HepG2 (cell line): ENCODE measurements around the gene TNS1. TPM values are rescaled to one million over a fixed set of nuclear protein-coding genes. Genes with fewer than 3 reads are reported as not detected.
A peak's percentile ranks its signal among the peaks of the same experiment; 100 is the strongest.

Source experiments
- FOXO4 ChIP-seq: sonication (generic); formaldehyde crosslinking; conservative IDR thresholded peaks from 2 replicates; pipeline ENCODE4 v1.8.1; 2023; ENCODE audit warnings: missing genetic modification reagents
- HMG20A ChIP-seq: IDR thresholded peaks from 2 replicates; pipeline ENCODE4 v1.6.1; 2016; ENCODE audit warnings: borderline replicate concordance
- MXD4 ChIP-seq: IDR thresholded peaks from 2 replicates; pipeline ENCODE4 v1.6.1; 2016; ENCODE audit warnings: mild to moderate bottlenecking, missing biosample characterization, missing genetic modification reagents
- PHF21A ChIP-seq: sonication (generic); formaldehyde crosslinking; IDR thresholded peaks from 2 replicates; pipeline ENCODE4 v1.5.0; 2020; ENCODE audit warnings: mild to moderate bottlenecking, missing genetic modification reagents
- REPIN1 ChIP-seq: sonication (generic); formaldehyde crosslinking; IDR thresholded peaks from 2 replicates; pipeline ENCODE4 v1.8.0; 2022; ENCODE audit warnings: missing genetic modification reagents, low read depth, mild to moderate bottlenecking, borderline replicate concordance
- RFXAP ChIP-seq: sonication (generic); formaldehyde crosslinking; IDR thresholded peaks from 2 replicates; pipeline ENCODE4 v1.4.0; 2020; ENCODE audit warnings: missing genetic modification reagents, borderline replicate concordance
- SRSF4 ChIP-seq: fragments of 200-400 bp; formaldehyde crosslinking; IDR thresholded peaks from one replicate; pipeline ENCODE4 v1.6.1; 2018; ENCODE audit warnings: mild to moderate bottlenecking, low read depth, low read length, moderate library complexity; ENCODE audit not compliant: poor library complexity, severe bottlenecking
- TCF12 ChIP-seq, 2 experiments: fragments of 450-650 bp in 1 of 2; sonication (generic) in 1 of 2; formaldehyde crosslinking in 1 of 2; IDR thresholded peaks; 2 replicates each; pipeline versions ENCODE4 v1.6.1 to v1.8.0; 2017 to 2022; ENCODE audit warnings: antibody characterized with exemption in 1 of 2, mild to moderate bottlenecking in 1 of 2, missing genetic modification reagents in 1 of 2, moderate library complexity in 1 of 2
- ZNF160 ChIP-seq: sonication (generic); formaldehyde crosslinking; IDR thresholded peaks from 2 replicates; pipeline ENCODE4 v1.8.0; 2022; ENCODE audit warnings: mild to moderate bottlenecking, inconsistent platforms, missing genetic modification reagents
- ZNF580 ChIP-seq: IDR thresholded peaks from 2 replicates; pipeline ENCODE4 v1.6.1; 2016; ENCODE audit warnings: low read depth, borderline replicate concordance
- polyA plus RNA-seq, 8 experiments: library from polyadenylated mRNA; depleted of rRNA in 3 of 8; stranded (reverse) in 7 of 8; unstranded in 1 of 8; fragments of >200 nt; fragmentation: Illumina TruSeq in 4 of 8; extraction: Trizol in 4 of 8; gene quantifications; 2 replicates each; pipeline versions ENCODE4 v1.2.1 to v1.2.3, GENCODE V29; 2011 to 2016; ENCODE audit warnings: low read depth in 4 of 8, missing spikeins in 1 of 8, mixed read lengths in 1 of 8; ENCODE audit not compliant: insufficient read depth in 1 of 8
- total RNA-seq, 5 experiments: library from RNA; depleted of rRNA; stranded (reverse); fragments of >200 nt; fragmentation: Illumina TruSeq; extraction: Trizol; gene quantifications; 2 replicates each; pipeline ENCODE4 v1.2.3, GENCODE V29; 2016; ENCODE audit warnings: low read depth in 1 of 5
- TF ChIP-seq, protein P1 (sequence below): sonication (generic); formaldehyde crosslinking; IDR thresholded peaks from 2 replicates; pipeline ENCODE4 v1.5.1; 2020; ENCODE audit warnings: mild to moderate bottlenecking, missing genetic modification reagents, borderline replicate concordance
- TF ChIP-seq, protein P2 (sequence below): sonication (generic); formaldehyde crosslinking; IDR thresholded peaks from one replicate; pipeline ENCODE4 v1.5.1; 2020; ENCODE audit warnings: mild to moderate bottlenecking, missing genetic modification reagents; ENCODE audit errors: not compliant biosample characterization

TNS1 gene
- total and polyA plus RNA-seq, 2 of the 13 experiments (the other 11 are each of a cell fraction or from before 2014, with no cell fraction given), result 1.9 to 118 TPM

GRCh38 chr2:217790681-217791392 is 212.0 kb downstream of the TNS1 start (continued):
- TF ChIP-seq, protein P1, sequence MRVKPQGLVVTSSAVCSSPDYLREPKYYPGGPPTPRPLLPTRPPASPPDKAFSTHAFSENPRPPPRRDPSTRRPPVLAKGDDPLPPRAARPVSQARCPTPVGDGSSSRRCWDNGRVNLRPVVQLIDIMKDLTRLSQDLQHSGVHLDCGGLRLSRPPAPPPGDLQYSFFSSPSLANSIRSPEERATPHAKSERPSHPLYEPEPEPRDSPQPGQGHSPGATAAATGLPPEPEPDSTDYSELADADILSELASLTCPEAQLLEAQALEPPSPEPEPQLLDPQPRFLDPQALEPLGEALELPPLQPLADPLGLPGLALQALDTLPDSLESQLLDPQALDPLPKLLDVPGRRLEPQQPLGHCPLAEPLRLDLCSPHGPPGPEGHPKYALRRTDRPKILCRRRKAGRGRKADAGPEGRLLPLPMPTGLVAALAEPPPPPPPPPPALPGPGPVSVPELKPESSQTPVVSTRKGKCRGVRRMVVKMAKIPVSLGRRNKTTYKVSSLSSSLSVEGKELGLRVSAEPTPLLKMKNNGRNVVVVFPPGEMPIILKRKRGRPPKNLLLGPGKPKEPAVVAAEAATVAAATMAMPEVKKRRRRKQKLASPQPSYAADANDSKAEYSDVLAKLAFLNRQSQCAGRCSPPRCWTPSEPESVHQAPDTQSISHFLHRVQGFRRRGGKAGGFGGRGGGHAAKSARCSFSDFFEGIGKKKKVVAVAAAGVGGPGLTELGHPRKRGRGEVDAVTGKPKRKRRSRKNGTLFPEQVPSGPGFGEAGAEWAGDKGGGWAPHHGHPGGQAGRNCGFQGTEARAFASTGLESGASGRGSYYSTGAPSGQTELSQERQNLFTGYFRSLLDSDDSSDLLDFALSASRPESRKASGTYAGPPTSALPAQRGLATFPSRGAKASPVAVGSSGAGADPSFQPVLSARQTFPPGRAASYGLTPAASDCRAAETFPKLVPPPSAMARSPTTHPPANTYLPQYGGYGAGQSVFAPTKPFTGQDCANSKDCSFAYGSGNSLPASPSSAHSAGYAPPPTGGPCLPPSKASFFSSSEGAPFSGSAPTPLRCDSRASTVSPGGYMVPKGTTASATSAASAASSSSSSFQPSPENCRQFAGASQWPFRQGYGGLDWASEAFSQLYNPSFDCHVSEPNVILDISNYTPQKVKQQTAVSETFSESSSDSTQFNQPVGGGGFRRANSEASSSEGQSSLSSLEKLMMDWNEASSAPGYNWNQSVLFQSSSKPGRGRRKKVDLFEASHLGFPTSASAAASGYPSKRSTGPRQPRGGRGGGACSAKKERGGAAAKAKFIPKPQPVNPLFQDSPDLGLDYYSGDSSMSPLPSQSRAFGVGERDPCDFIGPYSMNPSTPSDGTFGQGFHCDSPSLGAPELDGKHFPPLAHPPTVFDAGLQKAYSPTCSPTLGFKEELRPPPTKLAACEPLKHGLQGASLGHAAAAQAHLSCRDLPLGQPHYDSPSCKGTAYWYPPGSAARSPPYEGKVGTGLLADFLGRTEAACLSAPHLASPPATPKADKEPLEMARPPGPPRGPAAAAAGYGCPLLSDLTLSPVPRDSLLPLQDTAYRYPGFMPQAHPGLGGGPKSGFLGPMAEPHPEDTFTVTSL (CRISPR knock-in tag), result 0 out of 2 replicates have a peak, but pooled peaks have one; percentile 32
- no peak for TF ChIP-seq RFXAP (CRISPR knock-in tag)
- TF ChIP-seq PHF21A (CRISPR knock-in tag), result no peak
- TF ChIP-seq HMG20A, result no peak
- TF ChIP-seq TCF12 (IDR thresholded peaks at IDR 0.05), result no peak
- no peak for TF ChIP-seq TCF12 (CRISPR knock-in tag; IDR thresholded peaks at IDR 0.05)
- 0 out of 2 replicates have a peak, but pooled peaks have one; percentile 7 for TF ChIP-seq ZNF160 (CRISPR knock-in tag)
- no peak for TF ChIP-seq ZNF580 (CRISPR knock-in tag)
- TF ChIP-seq FOXO4 (CRISPR knock-in tag), result 0 out of 2 replicates have a peak, but pooled peaks have one; percentile 17
- no peak for TF ChIP-seq SRSF4
- 0 out of 2 replicates have a peak, but pooled peaks have one; percentile 9 for TF ChIP-seq MXD4 (CRISPR knock-in tag)
- TF ChIP-seq, protein P2, sequence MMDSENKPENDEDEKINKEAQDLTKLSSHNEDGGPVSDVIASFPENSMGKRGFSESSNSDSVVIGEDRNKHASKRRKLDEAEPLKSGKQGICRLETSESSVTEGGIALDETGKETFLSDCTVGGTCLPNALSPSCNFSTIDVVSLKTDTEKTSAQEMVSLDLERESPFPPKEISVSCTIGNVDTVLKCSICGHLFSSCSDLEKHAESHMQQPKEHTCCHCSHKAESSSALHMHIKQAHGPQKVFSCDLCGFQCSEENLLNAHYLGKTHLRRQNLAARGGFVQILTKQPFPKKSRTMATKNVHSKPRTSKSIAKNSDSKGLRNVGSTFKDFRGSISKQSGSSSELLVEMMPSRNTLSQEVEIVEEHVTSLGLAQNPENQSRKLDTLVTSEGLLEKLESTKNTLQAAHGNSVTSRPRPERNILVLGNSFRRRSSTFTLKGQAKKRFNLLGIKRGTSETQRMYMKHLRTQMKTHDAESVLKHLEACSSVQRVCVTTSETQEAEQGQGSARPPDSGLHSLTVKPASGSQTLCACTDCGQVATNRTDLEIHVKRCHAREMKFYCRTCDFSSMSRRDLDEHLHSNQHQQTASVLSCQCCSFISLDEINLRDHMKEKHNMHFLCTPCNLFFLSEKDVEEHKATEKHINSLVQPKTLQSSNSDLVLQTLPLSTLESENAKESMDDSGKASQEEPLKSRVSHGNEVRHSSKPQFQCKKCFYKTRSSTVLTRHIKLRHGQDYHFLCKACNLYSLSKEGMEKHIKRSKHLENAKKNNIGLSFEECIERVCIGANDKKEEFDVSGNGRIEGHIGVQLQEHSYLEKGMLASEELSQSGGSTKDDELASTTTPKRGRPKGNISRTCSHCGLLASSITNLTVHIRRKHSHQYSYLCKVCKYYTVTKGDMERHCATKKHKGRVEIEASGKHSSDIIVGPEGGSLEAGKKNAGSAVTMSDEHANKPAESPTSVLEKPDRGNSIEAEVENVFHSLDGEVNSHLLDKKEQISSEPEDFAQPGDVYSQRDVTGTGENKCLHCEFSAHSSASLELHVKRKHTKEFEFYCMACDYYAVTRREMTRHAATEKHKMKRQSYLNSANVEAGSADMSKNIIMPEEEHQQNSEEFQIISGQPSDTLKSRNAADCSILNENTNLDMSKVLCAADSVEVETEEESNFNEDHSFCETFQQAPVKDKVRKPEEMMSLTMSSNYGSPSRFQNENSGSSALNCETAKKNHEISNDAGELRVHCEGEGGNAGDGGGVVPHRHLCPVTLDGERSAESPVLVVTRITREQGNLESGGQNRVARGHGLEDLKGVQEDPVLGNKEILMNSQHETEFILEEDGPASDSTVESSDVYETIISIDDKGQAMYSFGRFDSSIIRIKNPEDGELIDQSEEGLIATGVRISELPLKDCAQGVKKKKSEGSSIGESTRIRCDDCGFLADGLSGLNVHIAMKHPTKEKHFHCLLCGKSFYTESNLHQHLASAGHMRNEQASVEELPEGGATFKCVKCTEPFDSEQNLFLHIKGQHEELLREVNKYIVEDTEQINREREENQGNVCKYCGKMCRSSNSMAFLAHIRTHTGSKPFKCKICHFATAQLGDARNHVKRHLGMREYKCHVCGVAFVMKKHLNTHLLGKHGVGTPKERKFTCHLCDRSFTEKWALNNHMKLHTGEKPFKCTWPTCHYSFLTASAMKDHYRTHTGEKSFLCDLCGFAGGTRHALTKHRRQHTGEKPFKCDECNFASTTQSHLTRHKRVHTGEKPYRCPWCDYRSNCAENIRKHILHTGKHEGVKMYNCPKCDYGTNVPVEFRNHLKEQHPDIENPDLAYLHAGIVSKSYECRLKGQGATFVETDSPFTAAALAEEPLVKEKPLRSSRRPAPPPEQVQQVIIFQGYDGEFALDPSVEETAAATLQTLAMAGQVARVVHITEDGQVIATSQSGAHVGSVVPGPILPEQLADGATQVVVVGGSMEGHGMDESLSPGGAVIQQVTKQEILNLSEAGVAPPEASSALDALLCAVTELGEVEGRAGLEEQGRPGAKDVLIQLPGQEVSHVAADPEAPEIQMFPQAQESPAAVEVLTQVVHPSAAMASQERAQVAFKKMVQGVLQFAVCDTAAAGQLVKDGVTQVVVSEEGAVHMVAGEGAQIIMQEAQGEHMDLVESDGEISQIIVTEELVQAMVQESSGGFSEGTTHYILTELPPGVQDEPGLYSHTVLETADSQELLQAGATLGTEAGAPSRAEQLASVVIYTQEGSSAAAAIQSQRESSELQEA (CRISPR knock-in tag), result no peak
- TF ChIP-seq REPIN1 (CRISPR knock-in tag), result no peak
